Gastroesophageal sphincter (tissue), 3 donors: ENCODE results near the gene AHSP.

Source experiments
- CTCF ChIP-seq, 4 experiments: fragments of 200-600 bp in 2 of 4; fragments of 450-650 bp in 2 of 4; sonication (generic) in 1 of 4; IDR thresholded peaks; one replicate each; pipeline ENCODE4 v1.5.1; 2017 to 2019; ENCODE audit warnings: antibody characterized with exemption in 4 of 4, mild to moderate bottlenecking in 2 of 4, moderate library complexity in 2 of 4
- EP300 ChIP-seq: sonication (generic); formaldehyde crosslinking; IDR thresholded peaks from one replicate; pipeline ENCODE4 v1.6.1; 2017; ENCODE audit warnings: antibody characterized with exemption, mild to moderate bottlenecking
- POLR2A ChIP-seq, 2 donors: fragments of 450-650 bp; IDR thresholded peaks; one replicate each; pipeline ENCODE4 v1.6.1; 2017; ENCODE audit warnings: antibody characterized with exemption in 2 of 2, mild to moderate bottlenecking in 2 of 2, moderate library complexity in 1 of 2
- POLR2AphosphoS5 ChIP-seq: sonication (generic); formaldehyde crosslinking; IDR thresholded peaks from one replicate; pipeline ENCODE4 v1.6.1; 2017; ENCODE audit warnings: antibody characterized with exemption

DNA sequence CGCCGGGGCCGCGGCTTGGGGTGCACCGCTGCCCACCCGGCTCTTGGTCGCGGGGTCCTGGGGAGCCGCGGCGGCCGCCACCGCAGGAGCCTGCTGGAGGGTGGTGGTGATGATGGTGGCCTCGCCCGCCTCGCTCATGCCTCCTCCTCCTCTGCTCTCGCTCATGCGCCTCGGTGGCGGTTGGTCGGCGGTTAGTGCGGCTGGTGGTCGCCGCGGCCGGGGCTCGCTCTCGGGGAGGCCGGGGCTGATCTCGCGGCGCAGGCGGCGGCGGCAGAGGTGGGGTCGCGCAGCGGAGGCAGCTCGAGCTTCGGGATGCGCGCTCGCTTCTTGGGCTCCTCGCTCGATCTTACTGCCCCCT, 41.6 kb downstream of the AHSP start:
- TF ChIP-seq CTCF (IDR thresholded peaks at IDR 0.05) (no peak), POLR2A (IDR thresholded peaks at IDR 0.05) (no peak), EP300 (no peak), POLR2AphosphoS5 (no peak)
